ENCODE results near the gene SPATS2L. TPM values are rescaled to one million over a fixed set of nuclear protein-coding genes. Genes with fewer than 3 reads are reported as not detected.

SPATS2L gene
- total and polyA plus RNA-seq, 8 donors = 36.8 to 245 (median 80.7) TPM

DNA sequence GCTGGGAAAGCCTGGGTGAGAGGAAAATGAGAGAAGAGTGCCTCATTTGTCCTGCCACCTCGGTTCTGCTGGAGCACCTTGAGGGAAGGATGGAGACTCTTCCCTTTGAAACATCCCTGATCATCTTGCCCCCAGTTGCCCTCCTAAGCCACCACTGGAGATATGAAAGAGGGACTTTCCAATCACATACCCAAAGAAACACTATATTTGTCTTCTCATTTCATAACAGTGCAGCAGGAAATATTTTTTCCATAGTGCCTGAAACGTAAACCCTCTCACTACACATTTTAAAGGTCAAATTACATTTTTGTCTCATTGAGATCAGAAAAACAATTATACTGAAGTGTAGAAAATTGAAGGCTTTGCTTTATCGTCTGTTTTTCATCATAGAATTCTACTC is 140.1 kb downstream of the SPATS2L start:
- H3K36me3 ChIP-seq = peaks cover 9 to 51% (median 29%) of the 10 kb centered on the region in 4 donors
- H3K9me3 ChIP-seq = no peaks in the 10 kb centered on the region
- H3K4me1 ChIP-seq = no peaks in the 10 kb centered on the region
- intact Hi-C loops (cut with DNase I; ENCODE audit: low total_unique reads) = no loop called here
- no peak overlapping the region for H3K4me3 ChIP-seq
- no peak for DNase-seq
- TF ChIP-seq EP300 (IDR thresholded peaks at IDR 0.05) (no peak), POLR2A (IDR thresholded peaks at IDR 0.05) (no peak), POLR2AphosphoS5 (IDR thresholded peaks at IDR 0.05) (no peak)
- TF ChIP-seq, protein P1, sequence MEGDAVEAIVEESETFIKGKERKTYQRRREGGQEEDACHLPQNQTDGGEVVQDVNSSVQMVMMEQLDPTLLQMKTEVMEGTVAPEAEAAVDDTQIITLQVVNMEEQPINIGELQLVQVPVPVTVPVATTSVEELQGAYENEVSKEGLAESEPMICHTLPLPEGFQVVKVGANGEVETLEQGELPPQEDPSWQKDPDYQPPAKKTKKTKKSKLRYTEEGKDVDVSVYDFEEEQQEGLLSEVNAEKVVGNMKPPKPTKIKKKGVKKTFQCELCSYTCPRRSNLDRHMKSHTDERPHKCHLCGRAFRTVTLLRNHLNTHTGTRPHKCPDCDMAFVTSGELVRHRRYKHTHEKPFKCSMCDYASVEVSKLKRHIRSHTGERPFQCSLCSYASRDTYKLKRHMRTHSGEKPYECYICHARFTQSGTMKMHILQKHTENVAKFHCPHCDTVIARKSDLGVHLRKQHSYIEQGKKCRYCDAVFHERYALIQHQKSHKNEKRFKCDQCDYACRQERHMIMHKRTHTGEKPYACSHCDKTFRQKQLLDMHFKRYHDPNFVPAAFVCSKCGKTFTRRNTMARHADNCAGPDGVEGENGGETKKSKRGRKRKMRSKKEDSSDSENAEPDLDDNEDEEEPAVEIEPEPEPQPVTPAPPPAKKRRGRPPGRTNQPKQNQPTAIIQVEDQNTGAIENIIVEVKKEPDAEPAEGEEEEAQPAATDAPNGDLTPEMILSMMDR (IDR thresholded peaks at IDR 0.05) = no peak
- H3K27ac ChIP-seq = no peak overlapping the region
- 80 to 90% (median 87%) methylated on average over 3 of the region's 3 CpGs for WGBS, 5 donors
- H3K27me3 ChIP-seq = no peaks in the 10 kb centered on the region

DNA sequence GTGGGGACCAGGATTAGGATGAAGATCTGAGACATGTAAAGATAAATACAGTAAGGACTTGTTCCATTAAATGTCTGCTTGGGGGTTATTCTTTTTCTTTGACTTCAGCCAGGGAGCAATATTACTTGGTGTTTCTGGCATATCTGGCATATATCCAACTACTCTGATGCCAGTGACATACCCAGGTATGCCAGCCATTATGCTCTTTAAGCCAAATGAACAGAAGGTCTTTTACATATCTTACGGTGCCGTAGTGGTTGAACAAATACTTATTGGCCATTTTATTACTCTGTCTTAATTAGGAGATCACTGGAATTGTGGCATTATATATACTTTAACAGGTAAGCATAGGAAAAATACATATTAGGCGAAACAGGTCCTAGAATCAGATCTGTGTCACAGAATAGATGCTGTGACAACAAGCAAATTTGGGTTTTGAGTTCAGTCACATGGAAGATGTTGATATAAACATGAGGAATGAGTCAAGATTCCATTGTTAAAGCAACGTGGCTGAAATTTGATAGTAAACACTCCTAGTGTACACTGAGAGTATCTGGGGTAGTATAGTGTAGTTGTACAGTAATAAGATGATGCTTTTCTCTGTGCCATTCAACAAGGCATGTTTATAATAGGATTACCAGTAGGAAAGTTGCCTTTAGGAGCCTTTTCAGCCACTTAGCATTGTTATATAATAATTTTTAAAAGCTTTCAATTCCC is 140.8 kb downstream of the SPATS2L start:
- no peak for TF ChIP-seq POLR2AphosphoS5 (IDR thresholded peaks at IDR 0.05)
- TF ChIP-seq, protein P1 (IDR thresholded peaks at IDR 0.05) = no peak
- Histone ChIP-seq H3K27me3 (no peaks in the 10 kb centered on the region), H3K4me3 (no peak overlapping the region), H3K36me3 (peaks cover 3 to 46% (median 22%) of the 10 kb centered on the region in 4 donors), H3K27ac (no peak overlapping the region), H3K9me3 (no peaks in the 10 kb centered on the region), H3K4me1 (no peaks in the 10 kb centered on the region)
- WGBS, 5 donors = 70 to 90% (median 85%) methylated on average over 4 of the region's 4 CpGs
- intact Hi-C loops (cut with DNase I; ENCODE audit: low total_unique reads) = no loop called here
- no peak for DNase-seq

DNA sequence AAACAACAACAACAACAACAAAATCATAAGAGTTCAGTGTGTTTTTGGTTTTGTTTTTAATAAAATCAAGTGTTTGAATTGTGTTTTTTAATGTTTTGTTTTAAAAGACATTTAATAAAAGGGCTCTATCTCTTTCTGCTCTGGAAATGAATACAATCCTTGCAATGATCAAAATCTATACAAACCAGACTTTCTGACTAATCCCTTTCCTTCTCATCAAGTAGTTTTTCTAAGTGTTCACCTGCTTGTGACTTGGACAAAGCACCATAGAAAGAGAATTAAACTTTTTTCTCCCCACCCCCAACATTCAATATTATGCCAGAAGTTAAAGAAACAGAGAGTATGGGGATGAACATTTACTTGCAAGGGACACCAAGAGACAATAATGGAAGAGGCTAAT is 142.0 kb downstream of the SPATS2L start:
- Histone ChIP-seq H3K27ac (no peak overlapping the region), H3K9me3 (no peaks in the 10 kb centered on the region), H3K4me1 (no peaks in the 10 kb centered on the region), H3K4me3 (no peak overlapping the region), H3K36me3 (peaks cover 3 to 36% (median 18%) of the 10 kb centered on the region in 4 donors), H3K27me3 (no peaks in the 10 kb centered on the region)
- intact Hi-C loops (cut with DNase I; ENCODE audit: low total_unique reads) = no loop called here
- DNase-seq = no peak
- TF ChIP-seq EP300 (IDR thresholded peaks at IDR 0.05) = no peak
- TF ChIP-seq POLR2A (IDR thresholded peaks at IDR 0.05) = no peak
- no peak for TF ChIP-seq POLR2AphosphoS5 (IDR thresholded peaks at IDR 0.05)
- TF ChIP-seq, protein P1 (IDR thresholded peaks at IDR 0.05) = no peak

DNA sequence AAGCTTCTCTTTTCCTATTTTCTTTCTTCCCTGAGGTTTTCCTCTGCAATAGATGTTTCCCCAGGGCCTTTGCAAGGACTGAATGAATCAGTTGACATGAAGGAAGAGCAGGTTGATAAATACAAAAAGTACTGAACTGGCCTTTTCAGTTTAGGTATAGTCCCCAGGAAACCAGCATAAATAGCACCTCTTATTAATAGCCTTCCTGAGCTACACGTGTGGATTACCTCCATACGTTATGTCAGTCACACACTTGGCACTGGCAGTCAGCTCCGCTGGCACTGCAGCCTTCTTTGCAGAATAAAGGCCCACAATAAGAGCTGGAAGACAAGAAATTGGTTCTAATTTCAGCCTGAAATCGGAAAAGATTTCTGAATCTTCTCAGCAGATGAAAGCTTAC is 142.7 kb downstream of the SPATS2L start:
- WGBS, 5 donors = 80 to 91% (median 88%) methylated on average over 4 of the region's 4 CpGs
- no peaks in the 10 kb centered on the region for H3K9me3 ChIP-seq
- H3K27ac ChIP-seq = no peak overlapping the region
- H3K27me3 ChIP-seq = no peaks in the 10 kb centered on the region
- H3K36me3 ChIP-seq = peaks cover 3 to 37% (median 17%) of the 10 kb centered on the region in 4 donors
- no peak overlapping the region for H3K4me3 ChIP-seq
- no peak for DNase-seq
- no peak for TF ChIP-seq POLR2AphosphoS5 (IDR thresholded peaks at IDR 0.05)
- no peak for TF ChIP-seq POLR2A (IDR thresholded peaks at IDR 0.05)
- TF ChIP-seq, protein P1 (IDR thresholded peaks at IDR 0.05) = no peak
- TF ChIP-seq EP300 (IDR thresholded peaks at IDR 0.05) = no peak
- no peaks in the 10 kb centered on the region for H3K4me1 ChIP-seq
- intact Hi-C loops (cut with DNase I; ENCODE audit: low total_unique reads) = no loop called here
